Peyer's patch (tissue), 4 donors: ENCODE data around the gene CDX2.

Experiments
- CTCF ChIP-seq, 6 experiments: fragments of 450-650 bp in 4 of 6; fragments of 200-600 bp in 2 of 6; sonication (generic) in 1 of 6; IDR thresholded peaks; one replicate each; pipeline ENCODE4 v1.5.1; 2017 to 2019; ENCODE audit warnings: antibody characterized with exemption in 6 of 6, mild to moderate bottlenecking in 3 of 6, moderate library complexity in 1 of 6
- POLR2A ChIP-seq, 2 donors: fragments of 450-650 bp; IDR thresholded peaks; one replicate each; pipeline ENCODE4 v1.5.1; 2017; ENCODE audit warnings: antibody characterized with exemption in 2 of 2, mild to moderate bottlenecking in 2 of 2, moderate library complexity in 2 of 2

- TF ChIP-seq CTCF (IDR thresholded peaks at IDR 0.05) = no peak
- peak; percentile 21 to 82 for TF ChIP-seq POLR2A (IDR thresholded peaks at IDR 0.05)
Measured at GRCh38 chr13:27978301-27978968, 9.3 kb upstream of the CDX2 start.
